NB4 (cell line): ENCODE measurements around the gene SPIC.

Experiments used
- CTCF ChIP-seq: IDR thresholded peaks from one replicate; pipeline ENCODE4 v1.5.1; 2012; ENCODE audit warnings: low read depth, low read length
- POLR2A ChIP-seq: IDR thresholded peaks from 2 replicates; pipeline ENCODE4 v1.6.1; 2011; ENCODE audit warnings: mild to moderate bottlenecking; ENCODE audit not compliant: insufficient read length; ENCODE audit errors: extremely low read depth

- TF ChIP-seq CTCF (no peak), POLR2A (no peak)
Observed at GRCh38 chr12:101468948-101469347, 6.2 kb upstream of the SPIC start.
